ENCODE results near the gene CYP26C1.

- TF ChIP-seq, protein P1, sequence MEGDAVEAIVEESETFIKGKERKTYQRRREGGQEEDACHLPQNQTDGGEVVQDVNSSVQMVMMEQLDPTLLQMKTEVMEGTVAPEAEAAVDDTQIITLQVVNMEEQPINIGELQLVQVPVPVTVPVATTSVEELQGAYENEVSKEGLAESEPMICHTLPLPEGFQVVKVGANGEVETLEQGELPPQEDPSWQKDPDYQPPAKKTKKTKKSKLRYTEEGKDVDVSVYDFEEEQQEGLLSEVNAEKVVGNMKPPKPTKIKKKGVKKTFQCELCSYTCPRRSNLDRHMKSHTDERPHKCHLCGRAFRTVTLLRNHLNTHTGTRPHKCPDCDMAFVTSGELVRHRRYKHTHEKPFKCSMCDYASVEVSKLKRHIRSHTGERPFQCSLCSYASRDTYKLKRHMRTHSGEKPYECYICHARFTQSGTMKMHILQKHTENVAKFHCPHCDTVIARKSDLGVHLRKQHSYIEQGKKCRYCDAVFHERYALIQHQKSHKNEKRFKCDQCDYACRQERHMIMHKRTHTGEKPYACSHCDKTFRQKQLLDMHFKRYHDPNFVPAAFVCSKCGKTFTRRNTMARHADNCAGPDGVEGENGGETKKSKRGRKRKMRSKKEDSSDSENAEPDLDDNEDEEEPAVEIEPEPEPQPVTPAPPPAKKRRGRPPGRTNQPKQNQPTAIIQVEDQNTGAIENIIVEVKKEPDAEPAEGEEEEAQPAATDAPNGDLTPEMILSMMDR (IDR thresholded peaks at IDR 0.05 in 2 of 3, conservative IDR thresholded peaks at IDR 0.05 in 1 of 3; ENCODE audit: borderline replicate concordance in 1 of 3, insufficient read depth in 1 of 3, low read depth in 2 of 3, low read length in 2 of 3), result no peak
- TF ChIP-seq REST (IDR thresholded peaks at IDR 0.05; ENCODE audit: low read depth) (no peak), SIN3A (IDR thresholded peaks at IDR 0.05; ENCODE audit: low read depth) (no peak), RAD21 (IDR thresholded peaks at IDR 0.05; ENCODE audit: low read depth) (no peak), SP1 (IDR thresholded peaks at IDR 0.05; ENCODE audit: low read depth) (no peak), POLR2A (IDR thresholded peaks at IDR 0.05; ENCODE audit: borderline replicate concordance, extremely low read depth, insufficient read depth, insufficient read length) (no peak), EZH2 (IDR thresholded peaks at IDR 0.05) (no peak), EZH2phosphoT487 (IDR thresholded peaks at IDR 0.05; ENCODE audit: borderline replicate concordance) (no peak), POLR2AphosphoS5 (IDR thresholded peaks at IDR 0.05; ENCODE audit: low read depth, low read length) (no peak), ZNF274 (IDR thresholded peaks at IDR 0.05; ENCODE audit: low read depth, low read length) (no peak)
- TF ChIP-seq, protein P2, sequence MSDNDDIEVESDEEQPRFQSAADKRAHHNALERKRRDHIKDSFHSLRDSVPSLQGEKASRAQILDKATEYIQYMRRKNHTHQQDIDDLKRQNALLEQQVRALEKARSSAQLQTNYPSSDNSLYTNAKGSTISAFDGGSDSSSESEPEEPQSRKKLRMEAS (IDR thresholded peaks at IDR 0.05), result no peak
These were observed 7.1 kb downstream of the CYP26C1 start for GRCh38 chr10:93067443-93068365.

All from HCT116 (cell line).